Fibroblast of peridontal ligament (primary cell): ENCODE data around the gene NSD2.

Experiments
- DNase-seq: peaks from one replicate; pipeline ENCODE4 v3.0.0-alpha.2; 2010; ENCODE audit errors: extremely low read depth

Gene NSD2

DNA sequence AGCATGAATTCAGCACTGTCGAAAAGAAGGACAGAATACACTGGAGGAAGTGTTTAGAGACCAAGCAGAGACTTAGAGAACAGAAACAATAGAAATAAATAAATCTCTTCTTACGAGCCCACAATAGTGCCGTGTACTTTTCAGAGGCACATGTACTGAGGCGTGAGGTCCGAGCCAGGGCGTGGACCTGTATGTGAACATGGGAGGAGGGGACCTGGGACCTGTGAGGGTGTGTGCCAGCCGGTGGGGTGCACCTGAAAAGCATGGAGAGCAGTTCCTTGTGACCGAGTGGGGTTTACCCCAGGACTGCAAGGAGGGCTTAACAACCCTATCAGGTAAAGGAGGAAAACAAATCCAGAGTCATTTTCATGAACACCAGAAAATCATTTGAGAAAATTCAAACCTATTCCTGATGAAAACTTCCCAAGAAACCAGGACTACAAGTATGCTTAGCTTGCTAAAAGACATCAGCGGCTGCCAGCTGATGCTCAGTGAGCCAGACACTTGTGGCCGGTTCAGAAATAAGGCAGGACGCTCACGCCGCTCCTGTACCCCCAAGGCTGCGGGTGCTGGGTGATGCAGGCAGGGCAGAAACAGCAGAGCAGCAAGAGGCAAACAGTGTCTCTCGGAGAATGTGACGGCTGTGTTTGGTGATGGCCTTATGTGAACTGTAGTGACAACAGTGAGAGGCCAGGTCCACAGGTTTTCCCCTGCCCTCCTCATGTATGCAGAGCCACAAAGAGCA, 100.4 kb downstream of the NSD2 start:
- DNase-seq = no peak

DNA sequence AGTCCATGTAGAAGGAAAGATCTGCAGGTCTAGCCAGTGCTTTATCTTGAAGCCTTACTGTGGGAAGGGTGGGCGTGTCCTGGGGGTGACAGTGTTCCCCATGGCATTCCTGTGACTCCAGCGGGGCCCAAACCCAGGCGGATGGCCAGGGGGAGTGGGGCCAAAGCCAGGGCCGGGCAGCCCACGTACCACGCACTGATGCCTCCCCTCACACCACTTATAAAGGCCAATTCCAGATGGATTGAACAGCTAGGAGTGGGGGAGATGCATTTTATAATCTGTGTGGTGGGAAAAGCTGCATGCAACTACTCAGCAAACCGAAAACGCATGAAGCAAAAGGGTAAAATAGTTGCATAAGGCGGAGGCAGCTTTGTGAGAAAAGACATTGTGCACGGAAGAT, 101.2 kb downstream of the NSD2 start:
- DNase-seq = no peak

DNA sequence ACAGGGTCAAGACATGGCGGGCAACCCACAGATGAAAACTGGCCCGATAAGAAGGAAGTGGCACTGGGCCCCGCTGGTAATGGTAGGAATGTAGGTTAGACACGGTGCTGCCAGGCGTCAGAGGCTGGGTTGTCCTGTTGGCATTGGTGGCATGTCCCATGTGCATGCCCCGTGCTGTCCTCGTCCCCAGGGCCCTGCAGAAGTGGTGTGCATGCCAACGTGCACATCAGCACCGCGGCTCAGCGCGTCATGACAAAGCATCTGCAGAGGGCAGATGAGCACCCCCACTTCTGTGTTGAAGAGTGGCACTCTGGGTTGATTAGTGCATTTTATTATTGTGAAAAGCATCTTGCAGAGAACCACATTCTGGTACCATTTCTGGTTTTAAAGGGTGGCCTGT, 102.0 kb downstream of the NSD2 start:
- DNase-seq = no peak

DNA sequence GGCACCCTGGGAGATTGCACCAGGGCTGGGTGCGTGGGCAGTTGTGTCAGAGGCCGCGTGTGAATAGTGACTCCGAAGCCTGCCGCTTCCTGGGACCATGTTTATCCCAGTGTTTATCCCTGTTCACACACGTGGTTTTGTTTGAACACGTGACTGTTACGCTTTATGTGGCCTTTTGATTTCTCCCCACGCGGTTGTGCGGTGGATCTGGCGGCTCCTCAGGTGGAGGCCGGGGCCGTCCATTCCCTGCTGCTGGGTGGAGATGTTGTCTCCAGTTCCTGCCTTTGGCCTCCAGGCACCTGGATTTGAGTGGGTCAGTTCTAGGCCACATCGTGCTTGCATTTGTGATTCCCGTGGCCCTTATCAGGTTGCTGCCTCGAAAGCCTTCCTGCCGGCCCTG, 102.5 kb downstream of the NSD2 start:
- DNase-seq = no peak

DNA sequence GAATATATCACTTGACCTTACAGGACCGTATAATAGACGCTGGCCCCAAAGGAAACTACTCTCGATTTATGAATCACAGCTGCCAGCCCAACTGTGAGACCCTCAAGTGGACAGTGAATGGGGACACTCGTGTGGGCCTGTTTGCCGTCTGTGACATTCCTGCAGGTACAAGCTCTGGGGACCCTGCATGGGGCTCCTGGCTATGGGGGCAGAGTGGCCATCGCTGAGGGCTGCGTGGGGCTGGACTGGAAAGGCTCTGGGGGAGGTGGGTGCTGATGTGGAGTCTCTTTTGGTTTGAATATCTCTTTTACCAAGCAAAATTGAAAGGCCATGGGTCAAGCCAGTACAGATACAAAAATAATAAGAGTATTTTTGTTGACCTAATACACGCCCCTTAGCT, 103.6 kb downstream of the NSD2 start:
- DNase-seq = no peak

DNA sequence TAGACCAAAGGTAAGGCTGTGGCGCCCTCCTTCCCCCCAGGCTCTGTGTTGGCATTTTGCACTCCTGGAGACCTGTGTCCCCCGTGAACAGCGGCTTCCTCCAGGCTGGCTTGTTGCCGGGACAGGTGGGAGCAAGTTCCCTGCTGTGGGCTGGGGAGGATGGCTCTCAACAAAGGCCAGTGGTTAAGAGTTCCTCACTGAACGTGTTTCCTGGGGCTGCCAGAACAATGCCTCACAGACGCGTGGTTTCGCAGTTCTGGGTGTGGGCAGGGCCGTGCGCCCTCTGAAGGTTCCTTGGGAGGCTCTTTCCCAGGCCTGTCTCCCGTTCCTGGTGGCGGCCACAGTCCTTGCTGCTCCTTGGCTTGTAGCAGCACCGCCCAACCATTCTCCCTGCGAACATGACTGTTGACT, 104.2 kb downstream of the NSD2 start:
- DNase-seq = no peak

DNA sequence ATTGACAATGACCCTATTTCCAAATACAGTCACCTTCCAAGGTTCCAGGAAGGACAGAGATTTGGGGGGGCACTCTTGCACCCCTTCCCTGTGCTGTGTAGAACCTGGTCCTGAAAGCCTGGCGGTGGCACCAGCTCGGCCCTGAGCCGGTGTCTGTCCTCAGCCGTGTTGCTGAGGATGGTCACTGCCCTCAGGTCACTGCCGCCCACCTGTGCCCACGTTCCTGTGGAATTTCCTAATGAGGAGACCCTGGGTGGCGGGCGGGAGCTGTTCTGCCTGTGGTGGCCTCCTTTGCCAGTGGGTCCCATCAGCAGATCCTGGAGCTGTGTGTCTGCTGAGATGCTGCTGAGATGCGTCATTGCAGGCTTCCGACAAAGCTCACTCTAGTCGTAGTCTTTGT, 104.7 kb downstream of the NSD2 start:
- DNase-seq = no peak

DNA sequence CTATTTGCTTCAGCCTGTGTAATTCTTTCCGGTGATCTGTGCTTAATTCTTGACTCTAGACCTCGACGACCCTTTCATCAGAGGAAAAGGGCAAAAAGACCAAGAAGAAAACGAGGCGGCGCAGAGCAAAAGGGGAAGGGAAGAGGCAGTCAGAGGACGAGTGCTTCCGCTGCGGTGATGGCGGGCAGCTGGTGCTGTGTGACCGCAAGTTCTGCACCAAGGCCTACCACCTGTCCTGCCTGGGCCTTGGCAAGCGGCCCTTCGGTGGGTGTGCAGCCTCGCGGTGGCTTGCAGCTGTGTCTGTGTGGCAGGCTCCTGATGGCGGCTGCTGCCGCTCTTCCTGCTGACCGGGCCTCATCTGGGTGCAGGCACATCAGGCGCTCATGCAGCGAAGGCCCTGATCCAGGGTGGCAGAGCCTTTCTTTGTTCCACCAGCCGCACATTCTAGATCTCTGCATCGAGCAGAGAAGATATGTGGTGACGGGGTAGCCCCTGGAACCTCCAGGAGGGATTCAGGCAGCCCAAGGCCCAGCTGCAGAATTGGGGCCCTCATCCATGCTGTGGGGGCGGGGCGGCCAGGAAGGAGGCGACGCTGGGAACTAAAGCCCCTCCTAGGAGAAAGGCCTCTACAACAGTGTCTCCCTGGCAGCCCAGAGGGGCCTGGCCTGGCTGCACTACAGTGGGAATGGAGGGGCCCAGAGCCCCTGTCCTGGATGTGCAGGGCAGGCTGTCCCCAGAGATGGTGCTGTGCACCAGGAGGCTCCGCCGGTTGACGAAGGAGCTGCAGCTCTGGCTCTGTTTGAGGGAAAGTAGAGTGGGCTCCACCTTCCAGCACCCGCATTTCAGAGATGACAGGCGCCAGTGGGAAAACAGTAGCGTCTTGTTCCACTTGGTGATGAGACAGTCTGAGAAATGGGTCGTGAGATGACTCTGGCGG, 105.5 kb downstream of the NSD2 start:
- DNase-seq = no peak

DNA sequence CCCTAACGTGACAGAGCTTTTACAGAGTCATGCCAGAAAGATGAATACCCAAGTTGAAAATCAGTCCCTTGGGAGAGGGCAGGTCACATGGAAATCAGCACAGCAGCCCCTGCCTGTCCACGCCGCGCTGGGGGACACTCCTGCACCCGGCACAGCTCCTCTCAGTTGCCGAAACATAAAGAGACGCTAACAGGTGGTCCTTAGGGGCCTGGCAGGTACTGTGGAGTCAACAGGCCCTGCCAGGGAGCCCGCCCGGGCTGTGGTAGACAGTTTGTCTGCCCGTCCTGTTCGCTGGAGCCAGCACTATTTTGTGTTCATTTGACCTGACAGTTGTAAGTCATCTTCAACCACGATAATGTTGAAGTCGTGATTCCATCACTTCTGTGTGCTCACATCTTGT, 107.0 kb downstream of the NSD2 start:
- DNase-seq = no peak

DNA sequence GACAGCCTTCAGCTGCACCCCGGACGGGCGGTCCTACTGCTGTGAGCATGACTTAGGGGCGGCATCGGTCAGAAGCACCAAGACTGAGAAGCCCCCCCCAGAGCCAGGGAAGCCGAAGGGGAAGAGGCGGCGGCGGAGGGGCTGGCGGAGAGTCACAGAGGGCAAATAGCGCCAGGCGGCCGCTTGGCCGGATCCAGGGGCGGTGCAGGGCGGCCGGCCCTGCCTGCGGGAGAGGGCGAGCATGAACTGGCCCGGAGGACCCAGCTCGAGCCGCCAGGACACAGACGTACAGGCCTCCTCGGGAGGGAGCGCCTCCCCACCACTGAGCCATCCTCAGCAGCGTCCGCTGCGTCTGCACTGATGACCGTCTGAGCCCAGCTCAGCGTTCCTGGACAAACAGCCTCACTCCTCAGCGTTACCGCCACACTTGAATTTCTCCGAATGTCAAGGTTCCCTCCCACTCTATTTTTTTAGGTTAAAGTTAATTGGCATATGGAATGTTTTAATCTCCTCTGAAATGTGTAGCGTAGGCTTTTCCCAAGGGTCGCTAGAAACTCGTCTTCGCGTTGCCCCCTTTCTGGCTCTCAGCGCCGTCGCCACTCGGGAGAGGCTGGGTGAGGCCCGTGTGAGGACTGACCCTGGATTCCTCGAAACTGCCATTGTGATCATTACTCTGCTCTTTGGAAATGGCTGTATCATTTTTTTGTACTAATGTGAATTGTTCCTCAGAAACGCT, 107.7 kb downstream of the NSD2 start:
- DNase-seq = no peak

DNA sequence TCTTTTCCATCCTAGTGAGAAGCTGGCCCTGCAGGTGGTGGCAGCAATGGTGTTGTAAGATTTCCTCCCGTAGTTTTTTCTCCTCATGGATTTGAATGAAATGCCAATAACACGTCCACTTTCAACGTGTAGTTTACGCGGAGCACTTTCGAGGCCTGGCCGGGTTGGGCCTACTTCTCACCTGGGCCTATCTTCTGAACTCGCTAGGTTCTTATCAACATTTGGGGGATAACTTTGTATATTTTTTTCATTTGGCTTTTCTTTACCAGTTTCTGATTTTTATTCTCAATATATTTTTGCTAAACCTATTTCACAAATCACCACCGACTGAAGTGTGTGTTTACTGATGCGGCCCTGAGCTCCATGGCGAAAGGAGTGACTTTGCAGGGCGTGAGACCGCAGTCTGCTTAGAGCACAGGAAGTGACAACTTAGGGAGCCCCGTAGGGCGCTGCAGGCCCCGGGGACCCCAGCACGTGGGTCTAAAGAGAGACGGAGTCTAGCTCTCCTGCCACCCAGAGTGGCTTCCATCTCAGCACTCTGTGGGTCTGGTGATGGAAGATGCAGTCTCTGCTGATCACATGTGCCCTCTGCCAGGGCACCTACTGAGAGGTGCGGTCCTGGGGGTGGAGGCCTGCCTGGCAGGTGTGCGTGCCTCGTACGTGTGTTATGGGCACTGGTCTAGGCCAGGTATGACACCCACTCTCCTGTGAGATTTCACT, 108.4 kb downstream of the NSD2 start:
- no peak for DNase-seq

DNA sequence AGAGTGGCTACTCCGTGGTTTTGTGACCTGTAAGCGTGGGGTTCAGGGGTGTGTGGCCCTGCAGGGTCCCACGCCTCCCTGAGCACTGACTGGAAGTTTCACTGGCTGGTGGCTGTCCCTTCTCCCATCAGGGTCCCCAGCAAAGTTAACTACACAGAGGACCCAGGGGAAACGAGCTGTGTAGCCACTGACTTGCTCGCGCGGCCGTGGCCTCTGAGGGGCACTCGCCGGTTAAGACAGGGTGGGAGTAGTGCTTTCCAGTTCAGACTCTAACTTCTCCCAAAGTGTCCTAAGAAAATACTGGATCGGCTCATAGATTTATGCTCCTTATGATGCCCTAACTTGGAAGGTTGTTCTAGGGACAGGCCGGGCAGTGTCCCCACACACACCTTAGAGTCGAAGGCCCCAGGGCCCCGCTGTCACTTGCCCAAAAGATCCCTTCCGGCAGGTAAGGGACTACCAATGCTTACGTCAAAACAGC, 109.4 kb downstream of the NSD2 start:
- DNase-seq = no peak

DNA sequence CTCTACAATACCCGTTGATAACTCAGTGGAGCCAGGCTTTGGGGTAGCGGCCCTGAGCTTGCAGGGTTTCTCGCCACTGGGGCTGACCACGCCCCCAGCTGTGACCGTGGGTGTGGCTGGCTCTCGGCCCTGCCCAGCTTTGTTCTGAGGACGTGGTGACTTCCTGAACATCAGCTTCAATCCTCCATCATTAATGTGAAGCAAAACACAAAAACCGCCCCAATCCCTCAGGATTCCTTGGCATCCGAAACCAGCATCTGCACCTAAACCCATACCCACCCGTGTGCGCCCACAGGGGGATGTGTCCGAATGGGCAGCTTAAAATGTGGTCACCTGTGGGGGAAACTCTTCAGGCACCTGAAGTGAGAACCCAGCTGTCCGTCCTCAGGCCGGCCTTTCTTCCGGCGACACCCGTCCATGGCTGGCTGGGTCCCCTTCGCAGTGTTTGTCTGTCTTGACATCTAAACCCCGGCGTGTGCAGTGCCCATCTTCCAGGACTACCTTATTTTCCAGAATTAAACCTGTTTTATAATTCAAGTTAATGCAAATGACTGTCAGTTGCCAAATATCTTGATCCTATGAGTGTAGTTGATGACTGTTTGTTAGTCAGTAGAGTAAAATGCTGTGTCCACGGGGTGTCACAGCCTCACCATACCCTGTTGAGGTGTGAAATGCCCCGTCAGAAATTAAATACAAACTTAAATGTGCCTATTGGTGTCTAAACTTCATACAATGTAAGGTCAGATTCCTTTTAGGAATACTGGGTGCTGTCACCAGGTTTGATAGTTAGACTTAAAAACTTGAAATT, 110.3 kb downstream of the NSD2 start:
- DNase-seq = no peak

DNA sequence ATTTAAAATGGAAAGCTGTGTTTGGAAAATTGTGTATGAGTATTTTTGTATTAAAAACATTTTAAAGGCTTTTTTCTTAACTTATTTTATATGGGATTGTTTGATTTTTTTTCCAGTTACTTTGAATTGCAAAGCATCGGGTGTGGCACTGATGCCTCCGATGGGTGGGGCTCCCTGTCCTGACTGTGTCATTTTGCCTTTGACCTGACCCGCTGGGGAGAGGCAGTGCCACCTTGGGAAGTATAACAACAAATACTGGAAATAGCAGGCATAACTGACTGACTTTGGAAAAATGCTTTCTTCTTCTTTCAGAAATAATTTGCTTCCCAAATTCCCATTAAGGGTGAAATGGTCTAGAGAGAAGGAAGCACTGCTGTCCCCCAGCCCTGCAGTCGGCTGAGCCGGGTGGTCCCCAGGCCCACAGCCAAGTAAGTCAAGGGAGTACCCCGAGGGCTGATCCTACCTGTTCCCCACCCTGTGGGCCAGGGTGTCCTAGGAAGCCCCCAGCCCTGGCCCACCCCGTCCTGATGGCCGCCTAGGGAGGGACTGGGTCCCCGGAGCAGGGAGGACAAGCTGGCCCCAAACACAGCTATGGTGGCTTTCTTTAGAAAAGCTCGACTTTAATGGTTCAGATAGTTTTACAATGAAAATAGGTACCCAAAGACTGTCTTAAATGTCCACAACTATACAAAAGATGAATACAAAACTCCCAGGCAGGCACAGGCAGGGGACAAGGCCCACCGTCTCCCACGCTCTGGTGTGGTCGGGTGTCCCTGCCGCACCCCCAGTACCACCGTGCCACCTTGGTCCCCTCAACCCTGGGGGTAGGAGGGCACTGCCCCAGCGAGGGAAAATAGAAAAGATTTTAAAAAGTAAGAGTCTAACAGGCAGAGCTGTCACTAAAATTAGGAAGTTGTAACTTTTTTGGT, 111.2 kb downstream of the NSD2 start:
- DNase-seq = no peak

DNA sequence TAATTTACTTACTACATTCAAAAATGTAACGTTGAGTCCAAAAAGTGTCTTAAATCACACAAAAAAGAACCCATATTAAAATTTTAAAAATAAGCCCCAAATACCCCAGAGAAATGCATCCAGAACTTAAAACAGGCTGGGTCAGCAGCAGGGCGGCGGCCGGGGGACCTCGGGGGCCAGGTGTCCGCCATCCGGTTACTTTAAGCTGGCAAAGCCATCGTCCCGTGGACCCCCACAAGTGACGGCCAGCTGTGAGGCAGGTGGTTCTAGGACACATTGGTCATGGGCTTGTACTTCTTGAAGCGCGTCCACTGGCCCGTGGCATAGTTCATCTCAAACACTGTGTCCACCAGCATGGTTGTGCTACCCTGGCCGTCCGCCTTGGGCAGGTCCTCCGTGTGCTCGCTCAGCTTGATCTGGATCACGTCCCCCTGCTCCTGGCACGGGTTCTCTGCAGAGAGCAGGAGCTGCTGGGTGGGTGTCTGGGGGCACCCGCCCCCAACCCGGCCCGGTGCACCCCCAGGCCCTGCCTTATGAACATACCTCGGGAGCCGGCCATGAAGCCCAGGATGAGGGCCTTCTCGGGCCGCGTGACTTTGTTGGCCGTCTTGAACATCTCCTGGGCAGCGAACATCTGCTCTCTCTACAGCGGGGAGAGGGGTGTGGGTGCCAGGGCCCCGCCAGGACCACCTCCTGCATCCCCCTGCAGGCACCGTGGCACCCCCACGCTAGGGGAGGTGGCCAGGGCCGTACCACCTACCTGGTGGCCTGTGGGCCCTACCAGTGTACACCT, 112.1 kb downstream of the NSD2 start:
- DNase-seq = no peak

DNA sequence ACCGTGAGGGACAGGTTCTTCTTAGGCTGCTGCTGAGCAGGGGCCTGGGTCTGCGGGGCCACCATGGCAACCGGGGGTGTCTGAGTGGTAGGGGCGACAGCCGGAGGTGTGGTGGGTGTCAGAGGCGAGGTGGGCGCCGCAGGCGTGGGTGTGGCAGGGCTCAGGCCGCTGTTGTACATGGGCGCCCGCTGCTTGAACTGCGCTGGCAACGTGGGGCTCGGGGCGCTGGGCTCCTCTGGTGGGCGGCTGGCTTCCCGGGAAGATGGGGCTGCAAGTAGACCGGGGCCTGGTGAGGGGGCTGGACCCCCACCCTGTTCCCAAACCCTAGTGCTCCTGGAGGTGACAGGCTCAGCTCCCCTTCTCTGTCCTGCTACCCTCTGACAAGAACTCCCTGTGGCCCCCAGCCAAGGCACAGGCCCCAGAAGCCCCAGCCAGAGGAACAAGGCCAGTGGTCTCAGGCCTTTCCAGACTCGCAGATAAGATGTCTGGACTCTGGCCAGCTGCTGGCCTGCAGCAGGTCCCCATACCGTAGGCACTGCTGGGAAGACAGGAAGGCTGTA, 112.7 kb downstream of the NSD2 start:
- no peak for DNase-seq

DNA sequence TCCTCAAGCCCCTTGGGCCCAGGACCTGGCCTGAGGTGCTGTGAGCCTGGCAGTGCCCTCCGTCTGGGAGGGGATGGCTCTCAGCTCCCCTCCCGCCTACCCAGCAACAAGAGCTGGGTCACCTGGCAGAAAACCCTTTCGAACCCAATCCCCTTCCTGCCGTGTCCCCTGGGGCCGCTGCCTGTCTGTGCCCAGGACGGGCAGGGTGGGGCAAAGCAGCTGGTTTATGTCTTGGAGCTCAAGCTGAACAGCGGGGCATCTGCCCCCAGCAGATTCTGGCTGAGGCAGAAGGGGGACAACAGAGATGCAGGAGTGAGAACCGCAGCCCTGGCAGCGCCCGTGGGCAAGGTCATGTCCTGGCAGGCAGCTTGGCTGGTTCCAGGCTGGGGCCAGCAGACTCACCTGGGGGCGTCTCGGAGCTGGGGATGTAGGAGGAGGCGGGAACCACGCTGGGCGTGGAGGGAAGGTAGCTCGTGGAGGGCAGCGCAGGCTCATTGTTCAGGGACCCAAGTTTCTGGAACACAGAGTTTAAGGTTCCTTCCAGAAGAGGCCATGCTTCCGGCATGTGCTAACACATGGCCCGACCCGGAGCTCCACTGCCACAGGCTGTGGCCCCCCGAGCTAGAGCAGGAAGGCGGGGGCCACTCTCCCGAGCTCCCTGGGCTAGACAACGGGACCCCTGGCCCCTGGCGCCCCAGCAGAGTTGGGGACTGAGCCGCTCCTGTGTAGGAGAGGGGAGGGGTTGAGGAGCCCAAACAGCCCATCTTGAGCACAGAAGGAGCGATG, 113.4 kb downstream of the NSD2 start:
- DNase-seq = no peak

DNA sequence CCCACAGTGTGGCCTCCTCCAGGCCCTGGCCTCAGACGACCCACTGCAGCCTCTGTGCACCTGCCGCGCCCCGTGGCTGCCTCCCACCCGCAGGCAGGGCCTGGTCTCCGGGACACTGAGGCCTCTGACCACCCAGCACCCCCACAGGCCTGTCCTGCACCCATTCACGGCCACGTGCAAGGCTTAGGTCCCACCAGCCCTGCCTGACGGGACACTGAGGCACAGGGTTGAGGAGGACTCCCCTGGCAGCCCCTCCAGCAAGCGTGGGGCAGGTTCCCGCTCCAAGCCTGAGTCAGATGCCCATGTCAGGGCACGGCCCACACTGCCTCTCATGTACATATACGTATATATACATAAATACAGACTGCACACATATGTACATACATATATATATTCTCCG, 114.1 kb downstream of the NSD2 start:
- DNase-seq = no peak
